Measurements from ENCODE around the gene ZNF628.

Gene ZNF628

DNA sequence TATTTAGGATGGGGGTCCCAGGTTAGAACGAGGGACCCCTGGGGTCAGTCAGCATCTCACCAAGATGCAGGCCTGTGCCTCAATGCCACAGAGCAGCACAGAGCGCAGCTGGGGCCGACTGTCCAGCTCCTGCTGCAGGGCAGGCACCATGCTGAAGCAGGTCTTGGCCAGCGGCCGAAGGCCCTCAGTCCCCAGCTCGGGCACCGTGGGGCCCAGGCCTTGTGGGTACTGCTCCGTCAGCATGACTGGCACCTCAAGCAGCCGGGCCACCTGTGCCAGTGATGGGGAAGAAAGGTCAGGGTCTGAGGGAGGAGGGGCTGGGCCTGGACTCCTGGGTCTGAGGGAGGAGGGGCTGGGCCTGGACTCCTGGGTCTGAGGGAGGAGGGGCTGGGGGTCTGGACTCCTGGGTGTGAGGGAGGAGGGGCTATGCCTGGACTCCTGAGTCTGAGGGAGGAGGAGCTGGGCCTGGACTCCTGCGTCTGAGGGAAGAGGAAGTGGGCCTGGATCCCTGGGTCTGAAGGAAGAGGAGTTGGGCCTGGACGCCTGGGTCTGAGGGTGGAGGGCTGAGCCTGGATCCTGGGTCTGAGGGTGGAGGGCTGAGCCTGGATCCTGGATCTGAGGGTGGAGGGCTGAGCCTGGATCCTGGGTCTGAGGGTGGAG is 20.7 kb upstream of the ZNF628 start:
- Histone ChIP-seq H4K20me1 (ENCODE audit: insufficient read depth, low read length) (no peaks in the 10 kb centered on the region), H3K27me3 (ENCODE audit: insufficient read depth, low read length) (no peaks in the 10 kb centered on the region; the same call in 1 of the 2 replicates), H3K4me1 (ENCODE audit: insufficient read depth, low read length, severe bottlenecking) (peaks cover 27% of the 10 kb centered on the region)

DNA sequence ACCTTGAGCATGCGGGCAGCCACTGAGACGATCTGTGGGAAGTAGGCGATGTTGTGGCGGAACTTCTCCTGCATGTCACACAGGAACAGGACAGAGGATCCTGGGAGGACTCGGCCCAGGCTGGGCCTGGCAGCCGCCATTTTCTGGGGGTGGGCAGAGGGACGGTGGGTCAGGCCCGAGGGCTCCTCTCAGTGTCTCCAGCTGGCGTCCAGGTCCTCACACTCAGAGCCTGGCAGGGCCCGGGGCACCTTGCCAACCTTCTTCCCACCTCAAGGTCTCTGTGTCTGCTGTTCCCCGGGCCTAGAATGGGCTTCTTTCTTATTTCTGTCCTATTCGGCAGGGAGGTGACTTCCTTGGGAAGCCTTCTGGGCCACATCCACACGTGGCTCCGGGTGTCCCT is 20.1 kb upstream of the ZNF628 start:
- no peaks in the 10 kb centered on the region for H4K20me1 ChIP-seq (ENCODE audit: insufficient read depth, low read length)
- H3K27ac ChIP-seq (ENCODE audit: low read depth, low read length, poor library complexity, severe bottlenecking) = no peak overlapping the region
- no peaks in the 10 kb centered on the region for H3F3A ChIP-seq (ENCODE audit: insufficient read depth, low read length)
- no peak for TF ChIP-seq EZH2 (IDR thresholded peaks at IDR 0.05; ENCODE audit: borderline replicate concordance, low read length)
- TF ChIP-seq, protein P1, sequence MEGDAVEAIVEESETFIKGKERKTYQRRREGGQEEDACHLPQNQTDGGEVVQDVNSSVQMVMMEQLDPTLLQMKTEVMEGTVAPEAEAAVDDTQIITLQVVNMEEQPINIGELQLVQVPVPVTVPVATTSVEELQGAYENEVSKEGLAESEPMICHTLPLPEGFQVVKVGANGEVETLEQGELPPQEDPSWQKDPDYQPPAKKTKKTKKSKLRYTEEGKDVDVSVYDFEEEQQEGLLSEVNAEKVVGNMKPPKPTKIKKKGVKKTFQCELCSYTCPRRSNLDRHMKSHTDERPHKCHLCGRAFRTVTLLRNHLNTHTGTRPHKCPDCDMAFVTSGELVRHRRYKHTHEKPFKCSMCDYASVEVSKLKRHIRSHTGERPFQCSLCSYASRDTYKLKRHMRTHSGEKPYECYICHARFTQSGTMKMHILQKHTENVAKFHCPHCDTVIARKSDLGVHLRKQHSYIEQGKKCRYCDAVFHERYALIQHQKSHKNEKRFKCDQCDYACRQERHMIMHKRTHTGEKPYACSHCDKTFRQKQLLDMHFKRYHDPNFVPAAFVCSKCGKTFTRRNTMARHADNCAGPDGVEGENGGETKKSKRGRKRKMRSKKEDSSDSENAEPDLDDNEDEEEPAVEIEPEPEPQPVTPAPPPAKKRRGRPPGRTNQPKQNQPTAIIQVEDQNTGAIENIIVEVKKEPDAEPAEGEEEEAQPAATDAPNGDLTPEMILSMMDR (IDR thresholded peaks at IDR 0.05; ENCODE audit: low read length) = no peak
- no peaks in the 10 kb centered on the region for H3K9me3 ChIP-seq (ENCODE audit: low read length)
- no peak overlapping the region for H3K4me3 ChIP-seq (ENCODE audit: low read depth, low read length, poor library complexity, severe bottlenecking)
- H3K27me3 ChIP-seq (ENCODE audit: insufficient read depth, low read length) = no peaks in the 10 kb centered on the region; the same call in 1 of the 2 replicates
- H3K9ac ChIP-seq (ENCODE audit: low read length) = no peak overlapping the region
- H3K79me2 ChIP-seq (ENCODE audit: insufficient read depth, low read length) = no peaks in the 10 kb centered on the region
- no peak overlapping the region for H3K4me2 ChIP-seq (ENCODE audit: low read length)
- H3K36me3 ChIP-seq (ENCODE audit: insufficient read depth, low read length) = peaks cover 15% of the 10 kb centered on the region
- H3K4me1 ChIP-seq (ENCODE audit: insufficient read depth, low read length, severe bottlenecking) = peaks cover 29% of the 10 kb centered on the region
- no peak overlapping the region for H2AFZ ChIP-seq (ENCODE audit: low read length)
- H3K9me2 ChIP-seq (ENCODE audit: low read depth, low read length) = no peaks in the 10 kb centered on the region

More for the DNA sequence above, 20.7 kb upstream of the ZNF628 start:
- Histone ChIP-seq H3K4me2 (ENCODE audit: low read length) (no peak overlapping the region), H2AFZ (ENCODE audit: low read length) (no peak overlapping the region), H3K9me3 (ENCODE audit: low read length) (no peaks in the 10 kb centered on the region), H3F3A (ENCODE audit: insufficient read depth, low read length) (no peaks in the 10 kb centered on the region), H3K9me2 (ENCODE audit: low read depth, low read length) (no peaks in the 10 kb centered on the region), H3K27ac (ENCODE audit: low read depth, low read length, poor library complexity, severe bottlenecking) (no peak overlapping the region), H3K36me3 (ENCODE audit: insufficient read depth, low read length) (peaks cover 15% of the 10 kb centered on the region), H3K79me2 (ENCODE audit: insufficient read depth, low read length) (no peaks in the 10 kb centered on the region), H3K4me3 (ENCODE audit: low read depth, low read length, poor library complexity, severe bottlenecking) (no peak overlapping the region), H3K9ac (ENCODE audit: low read length) (no peak overlapping the region)
- TF ChIP-seq, protein P1 (IDR thresholded peaks at IDR 0.05; ENCODE audit: low read length) = no peak
- no peak for TF ChIP-seq EZH2 (IDR thresholded peaks at IDR 0.05; ENCODE audit: borderline replicate concordance, low read length)

DNA sequence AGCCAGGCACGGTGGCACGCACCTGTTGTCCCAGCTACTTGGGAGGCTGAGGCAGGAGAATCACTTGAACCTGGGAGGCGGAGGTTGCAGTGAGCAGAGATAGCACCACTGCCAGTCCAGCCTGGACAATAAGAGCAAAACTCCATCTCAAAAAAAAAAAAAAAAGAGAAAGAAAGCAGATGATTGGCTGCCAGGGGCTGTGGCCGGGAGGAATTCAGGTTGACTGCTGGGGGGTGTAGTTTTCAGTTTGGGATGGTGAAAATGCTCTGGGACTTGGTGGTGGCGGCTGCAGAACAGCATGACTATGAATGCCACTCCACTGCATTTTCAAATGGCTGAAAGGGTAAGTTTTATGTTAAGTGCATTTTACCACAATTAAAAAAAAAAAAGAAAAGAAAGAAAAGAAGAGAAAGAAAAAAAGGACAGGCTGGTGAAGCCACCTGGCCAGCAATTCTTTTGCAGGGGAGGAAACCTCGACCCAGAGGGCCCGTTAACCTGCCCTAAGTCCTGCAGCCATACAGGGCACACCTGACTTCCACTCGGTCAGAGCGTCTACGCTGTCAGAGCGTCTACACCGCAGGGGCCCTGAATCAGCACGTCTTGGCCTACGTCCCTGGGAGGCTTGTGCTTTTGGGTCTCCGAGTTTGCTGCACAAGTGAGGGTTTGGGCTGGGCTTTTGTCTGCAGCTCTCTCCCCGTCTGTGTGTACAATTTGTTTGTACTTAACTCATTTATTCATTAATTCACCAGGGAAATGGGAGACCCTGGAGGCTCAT is 18.5 kb upstream of the ZNF628 start:
- H3K36me3 ChIP-seq (ENCODE audit: insufficient read depth, low read length) = peaks cover 15% of the 10 kb centered on the region
- H2AFZ ChIP-seq (ENCODE audit: low read length) = no peak overlapping the region
- H3K9me3 ChIP-seq (ENCODE audit: low read length) = no peaks in the 10 kb centered on the region
- no peaks in the 10 kb centered on the region for H3K9me2 ChIP-seq (ENCODE audit: low read depth, low read length)
- no peaks in the 10 kb centered on the region for H3K27me3 ChIP-seq (ENCODE audit: insufficient read depth, low read length)
- no peak overlapping the region for H3K4me2 ChIP-seq (ENCODE audit: low read length)
- no peaks in the 10 kb centered on the region for H4K20me1 ChIP-seq (ENCODE audit: insufficient read depth, low read length)
- TF ChIP-seq, protein P1 (IDR thresholded peaks at IDR 0.05; ENCODE audit: low read length) = no peak
- no peak for TF ChIP-seq EZH2 (IDR thresholded peaks at IDR 0.05; ENCODE audit: borderline replicate concordance, low read length)
- H3K4me1 ChIP-seq (ENCODE audit: insufficient read depth, low read length, severe bottlenecking) = peaks cover 20% of the 10 kb centered on the region
- H3K9ac ChIP-seq (ENCODE audit: low read length) = no peak overlapping the region
- H3K79me2 ChIP-seq (ENCODE audit: insufficient read depth, low read length) = no peaks in the 10 kb centered on the region
- no peaks in the 10 kb centered on the region for H3F3A ChIP-seq (ENCODE audit: insufficient read depth, low read length)
- H3K27ac ChIP-seq (ENCODE audit: low read depth, low read length, poor library complexity, severe bottlenecking) = no peak overlapping the region
- H3K4me3 ChIP-seq (ENCODE audit: low read depth, low read length, poor library complexity, severe bottlenecking) = no peak overlapping the region
